ENCODE data around the gene SEC31B.
A peak's percentile ranks its signal among the peaks of the same experiment; 100 is the strongest.

The SEC31B gene

GRCh38 chr10:100501423-100501822 lies 18.2 kb downstream of the SEC31B start:
- DNase-seq (ENCODE audit: low read depth), result no peak

- no peak for DNase-seq (ENCODE audit: low read depth)
Measured at GRCh38 chr10:100498059-100498458, 21.6 kb downstream of the SEC31B start.

DNA sequence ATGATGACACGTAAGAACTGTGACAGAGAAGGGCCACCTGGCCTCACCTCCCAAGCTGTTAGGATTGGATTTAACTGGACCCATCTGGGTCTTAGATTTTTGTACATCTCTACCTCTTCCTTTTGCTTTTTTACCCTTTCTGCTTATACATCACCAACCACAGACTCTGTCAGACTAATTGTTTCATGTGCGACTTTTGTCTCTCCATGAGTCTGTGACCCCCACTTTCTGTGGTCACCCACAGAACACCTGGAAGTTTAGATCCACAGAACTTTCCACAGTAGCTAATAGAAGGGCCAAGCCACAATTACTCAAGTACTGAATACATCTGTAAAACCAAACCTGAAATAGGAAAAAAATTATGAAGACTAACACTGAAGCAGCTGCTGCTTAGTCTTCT lies 23.1 kb downstream of the SEC31B start:
- DNase-seq (ENCODE audit: low read depth), result no peak

- no peak for DNase-seq (ENCODE audit: low read depth)
Measured at GRCh38 chr10:100490531-100490930, 29.1 kb downstream of the SEC31B start.

GRCh38 chr10:100489396-100489795 lies 30.3 kb downstream of the SEC31B start:
- DNase-seq (ENCODE audit: low read depth), result no peak

DNA sequence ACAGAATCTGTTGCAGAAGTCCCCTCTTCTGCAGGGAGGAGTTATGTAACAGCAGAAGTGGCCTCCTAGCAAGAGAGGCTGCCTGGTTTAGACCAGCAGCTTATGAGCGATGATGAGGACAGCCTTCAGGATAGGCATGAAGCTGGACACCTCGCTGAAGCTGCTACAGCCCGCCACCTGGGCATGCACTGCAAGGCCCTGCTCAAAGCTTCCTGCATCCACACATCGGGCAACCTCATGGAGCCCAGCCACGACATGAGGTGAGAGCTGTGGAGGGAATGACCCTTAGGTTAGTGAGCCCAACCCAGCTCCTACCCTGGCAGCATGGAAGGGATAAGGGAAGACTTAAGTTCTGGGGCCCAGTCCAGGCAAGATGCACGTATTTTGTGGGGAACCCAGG lies 32.1 kb downstream of the SEC31B start:
- DNase-seq (ENCODE audit: low read depth), result no peak

DNA sequence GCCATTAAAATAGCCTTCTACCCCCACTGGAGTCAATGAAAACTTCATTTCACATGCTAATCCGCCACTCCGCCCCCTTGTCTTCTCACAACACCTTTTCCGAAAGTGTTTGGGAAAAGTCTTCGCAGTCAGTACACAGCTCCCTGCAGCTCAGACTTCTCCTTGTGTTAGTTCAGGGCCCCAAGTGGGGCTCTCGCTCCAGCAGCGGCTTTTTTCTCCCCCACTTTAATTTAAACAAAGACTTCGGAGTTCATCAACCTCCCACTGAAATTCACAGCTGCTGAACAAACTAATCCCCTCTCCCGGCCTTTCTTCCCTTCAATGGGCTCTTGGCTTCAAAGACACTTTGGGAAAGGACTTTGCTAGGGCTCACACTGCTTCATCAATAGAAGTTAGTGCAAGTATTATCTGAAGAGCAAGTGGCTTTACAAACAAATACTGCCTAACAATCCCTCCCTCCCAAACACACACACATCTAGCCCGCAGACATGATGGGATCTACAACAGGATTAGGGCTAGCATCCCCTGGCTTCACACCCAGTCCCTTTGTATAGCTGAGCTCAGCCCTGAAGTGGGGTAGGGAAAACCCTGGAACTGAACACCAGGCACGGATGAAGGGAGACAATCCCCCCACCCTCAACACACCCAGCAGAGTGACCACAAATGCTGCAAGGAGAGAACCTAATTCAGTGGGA lies 33.7 kb downstream of the SEC31B start:
- DNase-seq (ENCODE audit: low read depth), result no peak

- no peak for DNase-seq (ENCODE audit: low read depth)
Measured at GRCh38 chr10:100485366-100485765, 34.3 kb downstream of the SEC31B start.

DNA sequence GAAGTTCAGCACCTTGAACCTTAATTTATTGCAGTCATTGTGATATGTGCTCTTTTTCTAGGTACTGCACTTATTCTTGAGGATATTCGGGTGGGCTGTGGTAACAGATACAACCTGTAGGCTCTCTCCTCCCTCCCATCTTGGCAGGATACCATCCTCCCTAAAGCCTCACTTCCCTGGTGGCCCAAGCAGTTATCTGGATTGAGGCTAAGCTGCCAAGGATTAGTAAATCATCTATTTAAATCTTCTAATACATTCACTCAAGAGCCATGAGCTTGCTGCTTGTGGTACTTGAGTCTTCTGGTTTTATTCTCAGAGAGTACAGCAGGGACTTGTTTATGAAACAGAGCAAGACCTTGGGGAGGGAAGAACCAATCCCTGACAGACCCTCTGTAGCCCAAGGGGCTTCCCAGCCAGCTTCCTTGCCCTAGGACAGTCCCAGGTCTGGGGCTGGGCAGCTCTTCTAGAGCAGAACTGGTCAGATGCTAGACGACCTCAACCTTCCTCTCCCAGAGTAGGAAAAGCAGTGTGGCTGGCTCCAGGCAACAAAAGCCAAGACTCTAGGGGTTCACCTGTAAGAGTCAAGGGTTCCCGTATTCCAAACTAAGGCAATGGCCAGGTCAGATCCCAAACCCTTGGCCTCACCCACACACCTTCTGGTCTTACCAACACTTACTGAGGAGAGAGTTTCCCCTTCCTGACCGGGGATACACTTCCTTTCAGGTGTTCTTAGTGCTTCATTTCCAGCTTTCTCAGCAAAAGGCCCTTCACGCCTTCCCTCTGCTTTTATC lies 35.6 kb downstream of the SEC31B start:
- DNase-seq (ENCODE audit: low read depth), result no peak

GRCh38 chr10:100482834-100483185 lies 36.9 kb downstream of the SEC31B start:
- DNase-seq (ENCODE audit: low read depth), result no peak

- DNase-seq (ENCODE audit: low read depth), result peak; percentile 48
Measured at GRCh38 chr10:100482181-100482833, 37.4 kb downstream of the SEC31B start.

- DNase-seq (ENCODE audit: low read depth), result peak; percentile 90
Measured at GRCh38 chr10:100481462-100482081, 38.1 kb downstream of the SEC31B start.

GRCh38 chr10:100480002-100480401 lies 39.7 kb downstream of the SEC31B start:
- no peak for DNase-seq (ENCODE audit: low read depth)

- DNase-seq (ENCODE audit: low read depth), result no peak
Measured at GRCh38 chr10:100479037-100479436, 40.6 kb downstream of the SEC31B start.

DNA sequence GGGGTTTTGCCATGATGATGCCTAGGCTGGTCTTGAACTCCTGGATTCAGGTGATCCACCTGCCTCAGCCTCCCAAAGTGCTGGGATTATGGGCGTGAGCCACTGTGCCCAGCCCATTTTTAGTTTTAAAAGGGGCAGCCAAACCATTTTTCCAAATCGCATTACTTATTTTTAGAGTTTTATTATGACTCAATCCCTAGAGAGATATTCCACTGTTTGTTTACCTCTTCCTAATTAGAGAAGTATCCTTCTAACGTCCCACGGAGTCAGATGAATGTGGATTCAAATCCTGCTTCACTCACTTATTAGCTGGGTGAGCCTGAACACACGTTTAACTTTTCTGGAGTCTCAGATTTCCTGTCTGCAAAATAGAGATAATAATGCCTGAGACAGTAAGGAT lies 41.7 kb downstream of the SEC31B start:
- DNase-seq (ENCODE audit: low read depth), result no peak

DNA sequence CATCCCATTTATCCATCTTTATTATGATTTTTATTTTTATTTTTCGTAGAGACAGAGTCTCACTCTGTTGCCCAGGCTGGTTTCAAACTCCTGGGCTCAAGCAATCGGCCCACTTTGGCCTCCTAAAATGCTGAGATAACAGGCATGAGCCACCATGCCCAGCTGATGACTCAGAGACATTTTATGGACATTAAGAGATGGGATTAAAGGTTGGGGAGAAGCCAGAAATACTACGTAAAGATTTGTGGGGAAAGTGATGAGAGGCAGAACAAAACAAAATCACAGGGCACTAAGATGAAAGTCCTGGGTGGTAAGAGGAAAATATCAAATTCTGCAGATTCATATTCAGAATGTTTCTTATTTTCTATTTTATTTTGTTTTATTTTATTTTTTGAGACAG lies 49.3 kb downstream of the SEC31B start:
- no peak for DNase-seq (ENCODE audit: low read depth)

- no peak for DNase-seq (ENCODE audit: low read depth)
Measured at GRCh38 chr10:100469756-100470155, 49.9 kb downstream of the SEC31B start.

DNA sequence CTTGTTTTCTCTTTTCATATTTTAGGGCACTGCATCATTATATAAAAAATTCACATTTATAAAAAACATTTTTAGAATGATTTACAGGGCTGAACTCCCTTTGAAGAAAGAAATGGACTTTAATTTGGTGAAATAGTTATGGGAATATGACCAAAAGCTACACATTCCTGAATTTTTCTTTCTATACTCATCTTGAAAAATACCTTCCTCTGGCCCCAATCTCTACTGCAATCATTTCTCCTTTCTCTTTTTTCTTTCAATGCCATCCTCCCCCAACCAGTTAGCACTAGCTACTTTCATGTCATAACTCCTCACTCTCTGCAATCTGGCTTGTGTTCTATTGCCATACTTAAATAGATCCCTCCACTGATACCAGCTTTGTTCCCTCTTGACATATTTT lies 50.7 kb downstream of the SEC31B start:
- no peak for DNase-seq (ENCODE audit: low read depth)

DNA sequence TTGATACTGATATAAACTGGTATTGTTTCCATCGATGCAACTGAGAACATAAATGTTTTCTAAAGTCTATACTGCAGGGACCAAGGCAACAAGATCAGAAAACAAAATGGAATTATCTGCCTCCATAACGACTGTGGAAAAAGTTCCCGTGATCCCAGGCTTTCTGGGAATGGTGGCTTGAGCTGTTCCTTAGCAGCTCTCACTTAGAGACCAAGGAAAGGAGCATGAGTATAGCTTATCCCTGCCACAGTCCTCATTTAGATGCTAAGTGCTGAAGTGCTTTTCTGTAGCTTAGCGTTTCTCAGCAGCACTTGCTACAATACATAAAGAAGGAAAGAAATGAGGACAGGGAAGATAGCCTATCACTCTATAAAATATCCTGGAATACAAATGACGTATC lies 51.3 kb downstream of the SEC31B start:
- no peak for DNase-seq (ENCODE audit: low read depth)

DNA sequence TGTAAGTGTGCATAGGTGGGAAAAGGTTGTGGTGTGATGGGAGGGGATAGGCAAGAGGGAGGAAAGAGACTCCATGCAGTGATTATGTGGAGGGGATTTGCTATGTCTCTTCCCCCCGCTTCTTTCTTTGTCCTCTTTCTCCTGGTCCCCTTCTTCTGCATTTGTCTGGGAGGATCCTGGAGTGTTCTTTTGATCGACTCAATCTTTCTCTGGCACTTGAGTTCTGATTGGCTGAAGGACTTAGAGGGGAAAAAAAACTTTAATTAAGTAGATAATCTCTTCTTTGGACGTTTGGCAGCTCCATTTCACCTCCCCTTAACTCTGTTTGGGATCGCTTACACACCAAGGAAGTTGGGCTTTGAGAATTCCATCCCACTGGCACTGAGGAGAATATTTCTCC lies 57.0 kb downstream of the SEC31B start, which contains the start of gene WNT8B:
Gene WNT8B, plus strand, starts transcription at position 301 of the 400 bp plus-strand sequence. CDS start 160 bp downstream, outside the sequence.
- DNase-seq (ENCODE audit: low read depth), result no peak

GRCh38 chr10:100448951-100449350 lies 70.7 kb downstream of the SEC31B start:
- DNase-seq (ENCODE audit: low read depth), result no peak

- DNase-seq (ENCODE audit: low read depth), result no peak
Measured at GRCh38 chr10:100447663-100448062, 72.0 kb downstream of the SEC31B start.
